SH-SY5Y (cell line): ENCODE results near the gene DAB2IP.

Source experiments
- GATA2 ChIP-seq: IDR thresholded peaks from 2 replicates; pipeline ENCODE4 v1.6.1; 2011; ENCODE audit warnings: mild to moderate bottlenecking, low read depth, low read length
- GATA3 ChIP-seq: IDR thresholded peaks from 2 replicates; pipeline ENCODE4 v1.6.1; 2011; ENCODE audit warnings: low read depth, mild to moderate bottlenecking, low read length, moderate library complexity

- TF ChIP-seq GATA2 (no peak), GATA3 (no peak)
These were observed 166.0 kb downstream of the DAB2IP start for GRCh38 chr9:121817476-121817875.
